ENCODE measurements around the gene CDK2. TPM values are rescaled to one million over a fixed set of nuclear protein-coding genes. Genes with fewer than 3 reads are reported as not detected.

Gene CDK2
- total and polyA plus RNA-seq, 9 donors: 20.8 to 34.4 (median 30.6) TPM

Other genes with a start within 250 kb of the CDK2 start
- gene RDH5, start 246.4 kb upstream of the CDK2 start, total RNA-seq: 22.0 TPM
- 10 to 100 TPM in 6 of 8 donors, 1 to 10 TPM in 2; 8.6 to 45.9 (median 17.9) TPM for gene RDH5, start 246.4 kb upstream of the CDK2 start, polyA plus RNA-seq (ENCODE audit: insufficient read depth in 1 of 8, insufficient read length in 8 of 8, low replicate concordance in 1 of 8)
- gene CD63, start 237.8 kb upstream of the CDK2 start, total RNA-seq: 905 TPM
- gene CD63, start 237.8 kb upstream of the CDK2 start, polyA plus RNA-seq (ENCODE audit: insufficient read depth in 1 of 8, insufficient read length in 8 of 8, low replicate concordance in 1 of 8): 100 to 1,000 TPM; 751 to 916 (median 844) TPM
- 4.5 TPM for gene GDF11, start 223.7 kb upstream of the CDK2 start, total RNA-seq
- gene GDF11, start 223.7 kb upstream of the CDK2 start, polyA plus RNA-seq (ENCODE audit: insufficient read depth in 1 of 8, insufficient read length in 8 of 8, low replicate concordance in 1 of 8): 10 to 100 TPM in 6 of 8 donors, 1 to 10 TPM in 2; 8.3 to 12.4 (median 10.7) TPM
- gene SARNP, start 149.1 kb upstream of the CDK2 start, total RNA-seq: 81.6 TPM
- 100 to 1,000 TPM in 1 of 8 donors, 10 to 100 TPM in 7; 66.6 to 104 (median 81.0) TPM for gene SARNP, start 149.1 kb upstream of the CDK2 start, polyA plus RNA-seq (ENCODE audit: insufficient read depth in 1 of 8, insufficient read length in 8 of 8, low replicate concordance in 1 of 8)
- gene ORMDL2, start 148.8 kb upstream of the CDK2 start, total RNA-seq: 17.0 TPM
- 10 to 100 TPM; 13.5 to 19.3 (median 17.4) TPM for gene ORMDL2, start 148.8 kb upstream of the CDK2 start, polyA plus RNA-seq (ENCODE audit: insufficient read depth in 1 of 8, insufficient read length in 8 of 8, low replicate concordance in 1 of 8)
- gene DNAJC14, start 137.2 kb upstream of the CDK2 start, total RNA-seq: 25.1 TPM
- 10 to 100 TPM; 17.3 to 25.9 (median 23.3) TPM for gene DNAJC14, start 137.2 kb upstream of the CDK2 start, polyA plus RNA-seq (ENCODE audit: insufficient read depth in 1 of 8, insufficient read length in 8 of 8, low replicate concordance in 1 of 8)
- gene MMP19, start 123.9 kb upstream of the CDK2 start, total RNA-seq: 2.7 TPM
- gene MMP19, start 123.9 kb upstream of the CDK2 start, polyA plus RNA-seq (ENCODE audit: insufficient read depth in 1 of 8, insufficient read length in 8 of 8, low replicate concordance in 1 of 8): 1 to 10 TPM; 1.0 to 2.9 (median 1.9) TPM
- 22.2 TPM for gene PYM1, start 38.9 kb upstream of the CDK2 start, total RNA-seq
- gene PYM1, start 38.9 kb upstream of the CDK2 start, polyA plus RNA-seq (ENCODE audit: insufficient read depth in 1 of 8, insufficient read length in 8 of 8, low replicate concordance in 1 of 8): 10 to 100 TPM; 22.1 to 26.8 (median 23.8) TPM
- 13.3 TPM for gene DGKA, start 35.7 kb upstream of the CDK2 start, total RNA-seq
- 10 to 100 TPM; 10.8 to 29.6 (median 15.7) TPM for gene DGKA, start 35.7 kb upstream of the CDK2 start, polyA plus RNA-seq (ENCODE audit: insufficient read depth in 1 of 8, insufficient read length in 8 of 8, low replicate concordance in 1 of 8)
- 0.62 TPM for gene PMEL, start 788 bp upstream of the CDK2 start, total RNA-seq
- 10 to 100 TPM in 1 of 8 donors, 1 to 10 TPM in 6, under 1 TPM in 1; 0.72 to 16.2 (median 1.3) TPM for gene PMEL, start 788 bp upstream of the CDK2 start, polyA plus RNA-seq (ENCODE audit: insufficient read depth in 1 of 8, insufficient read length in 8 of 8, low replicate concordance in 1 of 8)
- gene RAB5B, start 7.2 kb downstream of the CDK2 start, total RNA-seq: 62.1 TPM
- gene RAB5B, start 7.2 kb downstream of the CDK2 start, polyA plus RNA-seq (ENCODE audit: insufficient read depth in 1 of 8, insufficient read length in 8 of 8, low replicate concordance in 1 of 8): 100 to 1,000 TPM; 108 to 116 (median 113) TPM
- 19.3 TPM for gene SUOX, start 30.4 kb downstream of the CDK2 start, total RNA-seq
- 10 to 100 TPM; 13.1 to 18.0 (median 14.5) TPM for gene SUOX, start 30.4 kb downstream of the CDK2 start, polyA plus RNA-seq (ENCODE audit: insufficient read depth in 1 of 8, insufficient read length in 8 of 8, low replicate concordance in 1 of 8)
- 2.2 TPM for gene IKZF4, start 54.2 kb downstream of the CDK2 start, total RNA-seq
- gene IKZF4, start 54.2 kb downstream of the CDK2 start, polyA plus RNA-seq (ENCODE audit: insufficient read depth in 1 of 8, insufficient read length in 8 of 8, low replicate concordance in 1 of 8): 1 to 10 TPM; 5.0 to 8.7 (median 7.1) TPM
- gene RPS26, start 75.1 kb downstream of the CDK2 start, total RNA-seq: 255 TPM
- 100 to 1,000 TPM in 5 of 8 donors, 10 to 100 TPM in 3; 84.2 to 522 (median 202) TPM for gene RPS26, start 75.1 kb downstream of the CDK2 start, polyA plus RNA-seq (ENCODE audit: insufficient read depth in 1 of 8, insufficient read length in 8 of 8, low replicate concordance in 1 of 8)
- 126 TPM for gene ERBB3, start 113.3 kb downstream of the CDK2 start, total RNA-seq
- 100 to 1,000 TPM; 116 to 224 (median 149) TPM for gene ERBB3, start 113.3 kb downstream of the CDK2 start, polyA plus RNA-seq (ENCODE audit: insufficient read depth in 1 of 8, insufficient read length in 8 of 8, low replicate concordance in 1 of 8)
- gene PA2G4, start 137.7 kb downstream of the CDK2 start, total RNA-seq: 97.2 TPM
- gene PA2G4, start 137.7 kb downstream of the CDK2 start, polyA plus RNA-seq (ENCODE audit: insufficient read depth in 1 of 8, insufficient read length in 8 of 8, low replicate concordance in 1 of 8): 100 to 1,000 TPM in 7 of 8 donors, 10 to 100 TPM in 1; 97.8 to 128 (median 119) TPM
- 9,217 TPM for gene RPL41, start 149.8 kb downstream of the CDK2 start, total RNA-seq
- gene RPL41, start 149.8 kb downstream of the CDK2 start, polyA plus RNA-seq (ENCODE audit: insufficient read depth in 1 of 8, insufficient read length in 8 of 8, low replicate concordance in 1 of 8): 1,000 to 10,000 TPM; 4,607 to 7,530 (median 5,394) TPM
- 4.2 TPM for gene ZC3H10, start 151.4 kb downstream of the CDK2 start, total RNA-seq
- 1 to 10 TPM; 4.1 to 7.7 (median 4.8) TPM for gene ZC3H10, start 151.4 kb downstream of the CDK2 start, polyA plus RNA-seq (ENCODE audit: insufficient read depth in 1 of 8, insufficient read length in 8 of 8, low replicate concordance in 1 of 8)
- 63.7 TPM for gene ESYT1, start 161.4 kb downstream of the CDK2 start, total RNA-seq
- gene ESYT1, start 161.4 kb downstream of the CDK2 start, polyA plus RNA-seq (ENCODE audit: insufficient read depth in 1 of 8, insufficient read length in 8 of 8, low replicate concordance in 1 of 8): 10 to 100 TPM; 75.3 to 90.9 (median 86.2) TPM
- 682 TPM for gene MYL6B, start 185.8 kb downstream of the CDK2 start, total RNA-seq
- 1,000 to 10,000 TPM in 2 of 8 donors, 100 to 1,000 TPM in 6; 543 to 1,374 (median 850) TPM for gene MYL6B, start 185.8 kb downstream of the CDK2 start, polyA plus RNA-seq (ENCODE audit: insufficient read depth in 1 of 8, insufficient read length in 8 of 8, low replicate concordance in 1 of 8)
- gene MYL6, start 191.5 kb downstream of the CDK2 start, total RNA-seq: 1,791 TPM
- 1,000 to 10,000 TPM; 1,431 to 2,233 (median 1,647) TPM for gene MYL6, start 191.5 kb downstream of the CDK2 start, polyA plus RNA-seq (ENCODE audit: insufficient read depth in 1 of 8, insufficient read length in 8 of 8, low replicate concordance in 1 of 8)
- gene SMARCC2, start 222.7 kb downstream of the CDK2 start, total RNA-seq: 46.8 TPM
- gene SMARCC2, start 222.7 kb downstream of the CDK2 start, polyA plus RNA-seq (ENCODE audit: insufficient read depth in 1 of 8, insufficient read length in 8 of 8, low replicate concordance in 1 of 8): 10 to 100 TPM; 53.3 to 71.7 (median 55.9) TPM

Measured in muscle of leg (tissue), 9 donors.